Stimulated activated naive CD8-positive, alpha-beta T cell treated with anti-CD3 and anti-CD28 coated beads, Interleukin-15, amount 100 ng/mL, for 72 hours (primary cell): Measurements from ENCODE around the gene AFDN.

Experiments
- ATAC-seq: fragments of 150-1000 bp; cut with Tn5 transposase; 2 replicates; pipeline ENCODE4 v1.10.0; 2021; ENCODE audit warnings: mild to moderate bottlenecking, moderate library complexity
- DNase-seq, 2 donors: peaks; one replicate each; pipeline ENCODE4 v3.0.0; 2021 to 2022
- H3K27ac Mint-ChIP-seq, 2 donors: one replicate each; pipeline ENCODE4 v1.8.0; 2022; ENCODE audit warnings: mild to moderate bottlenecking in 2 of 2, mixed read lengths in 2 of 2, moderate library complexity in 2 of 2
- H3K27me3 Mint-ChIP-seq: one replicate; pipeline ENCODE4 v1.8.0; 2022; ENCODE audit warnings: mixed read lengths
- H3K4me1 Mint-ChIP-seq: one replicate; pipeline ENCODE4 v1.8.0; 2022; ENCODE audit warnings: mild to moderate bottlenecking, mixed read lengths
- H3K4me3 Mint-ChIP-seq, 2 donors: one replicate each; pipeline ENCODE4 v1.8.0; 2022; ENCODE audit warnings: mild to moderate bottlenecking in 2 of 2, mixed read lengths in 2 of 2, moderate library complexity in 1 of 2
- H3K9me3 Mint-ChIP-seq, 2 donors: one replicate each; pipeline ENCODE4 v1.8.0; 2022; ENCODE audit warnings: mixed read lengths in 2 of 2

The AFDN gene

GRCh38 chr6:168016176-168016620 is 189.5 kb downstream of the AFDN start:
- no peak for DNase-seq
- H3K9me3 Mint-ChIP-seq = peaks cover 14 to 25% of the 10 kb centered on the region in 2 donors
- no peak for ATAC-seq
- H3K4me3 Mint-ChIP-seq = no peak overlapping the region
- H3K27me3 Mint-ChIP-seq = peaks cover 9% of the 10 kb centered on the region
- no peak overlapping the region for H3K27ac Mint-ChIP-seq
- no peaks in the 10 kb centered on the region for H3K4me1 Mint-ChIP-seq

- DNase-seq (no peak), ATAC-seq (no peak)
- Mint-ChIP-seq H3K27me3 (peaks cover 9% of the 10 kb centered on the region), H3K9me3 (peaks cover 8 to 18% of the 10 kb centered on the region in 2 donors), H3K4me1 (no peaks in the 10 kb centered on the region), H3K27ac (no peak overlapping the region), H3K4me3 (no peak overlapping the region)
These were observed 190.2 kb downstream of the AFDN start for GRCh38 chr6:168016721-168017525.

- ATAC-seq = no peak
- no peaks in the 10 kb centered on the region for H3K4me1 Mint-ChIP-seq
These were observed 190.9 kb downstream of the AFDN start for GRCh38 chr6:168017629-168018028.

GRCh38 chr6:168018664-168019063 is 192.0 kb downstream of the AFDN start:
- no peak overlapping the region for H3K27ac Mint-ChIP-seq
- DNase-seq (no peak), ATAC-seq (no peak)
- peaks cover 5 to 10% of the 10 kb centered on the region in 2 donors for H3K9me3 Mint-ChIP-seq
- peaks cover 9% of the 10 kb centered on the region for H3K27me3 Mint-ChIP-seq
- H3K4me3 Mint-ChIP-seq = no peak overlapping the region
- no peaks in the 10 kb centered on the region for H3K4me1 Mint-ChIP-seq

More at GRCh38 chr6:168017629-168018028, 190.9 kb downstream of the AFDN start:
- H3K4me3 Mint-ChIP-seq = no peak overlapping the region
- H3K27me3 Mint-ChIP-seq = peaks cover 9% of the 10 kb centered on the region
- peaks cover 5 to 11% of the 10 kb centered on the region in 2 donors for H3K9me3 Mint-ChIP-seq
- no peak for DNase-seq
- no peak overlapping the region for H3K27ac Mint-ChIP-seq

DNA sequence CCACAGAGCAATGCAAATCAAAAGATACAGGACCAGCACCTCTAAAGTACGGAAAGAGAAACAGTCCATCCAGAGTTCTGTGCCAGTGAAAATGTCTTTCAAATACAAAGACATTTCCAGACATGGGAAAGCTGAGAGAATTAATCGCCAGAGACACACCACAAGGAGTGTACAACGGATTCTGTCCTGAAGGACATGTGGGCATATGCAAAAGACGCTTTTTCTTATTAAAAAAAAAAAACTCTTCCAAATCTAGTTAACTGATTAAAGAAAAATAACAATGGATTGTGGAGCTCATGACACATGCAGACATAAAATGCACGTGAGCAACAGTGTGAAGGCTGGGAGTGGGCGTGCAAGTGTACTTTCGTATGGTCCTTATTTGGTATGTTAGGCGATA is 193.5 kb downstream of the AFDN start:
- H3K4me1 Mint-ChIP-seq = no peaks in the 10 kb centered on the region
- H3K4me3 Mint-ChIP-seq = no peak overlapping the region
- H3K9me3 Mint-ChIP-seq = peaks cover 5 to 10% of the 10 kb centered on the region in 2 donors
- DNase-seq (no peak), ATAC-seq (no peak)
- peaks cover 19% of the 10 kb centered on the region for H3K27me3 Mint-ChIP-seq
- no peak overlapping the region for H3K27ac Mint-ChIP-seq

DNA sequence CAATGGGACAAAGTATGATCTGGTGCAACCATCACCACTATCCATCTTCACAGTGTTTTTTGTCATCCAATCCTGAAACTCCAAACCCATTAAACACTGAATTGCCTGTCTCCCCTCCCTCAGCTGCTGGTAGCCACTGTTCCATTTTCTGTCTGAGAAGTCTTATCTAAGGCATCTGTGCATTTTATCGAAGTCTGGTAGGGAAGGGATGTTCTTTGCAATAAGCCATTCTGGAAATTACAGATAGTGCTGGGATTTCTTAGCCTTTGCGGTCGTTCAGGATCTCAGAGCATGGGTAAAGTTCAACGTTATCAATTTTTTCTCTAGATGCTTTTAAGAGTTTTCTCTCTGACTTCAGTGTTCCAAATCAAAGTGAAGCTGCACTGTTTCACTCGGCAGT is 194.9 kb downstream of the AFDN start:
- Mint-ChIP-seq H3K4me1 (no peaks in the 10 kb centered on the region), H3K4me3 (no peak overlapping the region), H3K9me3 (peaks cover 5 to 10% of the 10 kb centered on the region in 2 donors), H3K27ac (no peak overlapping the region), H3K27me3 (peaks cover 20% of the 10 kb centered on the region)
- ATAC-seq (no peak), DNase-seq (no peak)
